Urothelium cell line (cell line): ENCODE data around the gene BICD1.

Experiments used
- DNase-seq: peaks from one replicate; pipeline ENCODE4 v3.0.0; 2011; ENCODE audit warnings: low spot score, mixed read lengths
- FAIRE-seq: peaks from 2 replicates; lab custom pipeline; 2011; peaks lifted over from hg19 to GRCh38; lab: Jason Lieb, UNC

Gene BICD1

DNA sequence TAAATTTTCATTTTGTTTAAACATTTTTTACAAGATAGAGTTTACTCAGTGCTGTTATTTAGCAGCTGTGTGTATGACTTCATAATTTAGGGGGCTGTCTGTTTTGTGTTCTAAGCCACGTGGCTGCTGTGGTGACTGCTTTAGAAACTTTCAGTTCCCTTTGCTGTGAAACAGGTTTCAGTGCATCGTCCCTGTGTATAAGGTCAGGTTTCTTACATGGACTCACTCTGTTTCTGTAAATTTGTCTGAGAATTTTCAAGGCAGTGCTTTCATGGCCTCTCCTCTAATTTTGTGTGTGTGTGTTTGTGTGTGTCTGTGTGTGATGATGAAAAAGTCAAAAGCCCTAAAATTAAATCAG, 32.4 kb downstream of the BICD1 start:
- no peak for FAIRE-seq
- DNase-seq = no peak

DNA sequence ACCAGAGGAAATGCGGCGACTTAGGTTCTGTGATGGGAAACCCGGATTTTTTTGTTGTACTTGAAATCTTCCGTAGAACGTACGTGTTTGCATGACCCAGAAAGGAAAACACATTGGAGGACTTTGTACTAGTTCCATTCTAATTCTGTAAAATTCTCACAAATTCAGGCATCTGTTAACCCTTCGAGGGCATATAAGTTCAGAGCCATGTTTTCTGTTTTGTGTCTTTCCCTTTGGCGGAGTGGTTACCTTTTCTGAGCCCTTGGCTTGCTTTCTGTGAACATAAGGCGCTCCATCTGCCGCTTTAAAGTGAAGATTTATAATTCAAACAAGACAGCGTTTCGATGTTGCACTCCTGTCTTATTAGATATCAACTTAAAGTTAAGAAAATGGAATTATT, 34.2 kb downstream of the BICD1 start:
- FAIRE-seq = no peak
- DNase-seq = no peak

DNA sequence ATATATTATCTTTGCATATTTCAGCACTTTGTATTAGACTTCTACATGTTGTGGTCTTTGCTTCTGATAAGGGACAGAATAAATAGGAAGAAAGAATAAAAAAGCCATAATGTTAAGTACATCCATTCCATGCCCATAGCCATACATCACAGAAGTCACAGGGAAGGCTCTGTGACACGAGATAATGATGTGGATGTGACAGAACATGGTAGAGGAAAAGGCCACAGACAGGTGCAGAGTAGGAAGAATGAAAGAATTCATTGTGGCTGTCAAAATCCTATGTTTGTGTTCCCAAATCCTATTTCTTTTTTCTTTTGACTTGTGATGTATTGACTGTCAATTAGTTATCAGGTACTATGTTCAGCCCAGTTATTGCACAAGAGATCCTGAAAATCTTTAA, 38.4 kb downstream of the BICD1 start:
- DNase-seq = no peak
- FAIRE-seq = no peak

DNA sequence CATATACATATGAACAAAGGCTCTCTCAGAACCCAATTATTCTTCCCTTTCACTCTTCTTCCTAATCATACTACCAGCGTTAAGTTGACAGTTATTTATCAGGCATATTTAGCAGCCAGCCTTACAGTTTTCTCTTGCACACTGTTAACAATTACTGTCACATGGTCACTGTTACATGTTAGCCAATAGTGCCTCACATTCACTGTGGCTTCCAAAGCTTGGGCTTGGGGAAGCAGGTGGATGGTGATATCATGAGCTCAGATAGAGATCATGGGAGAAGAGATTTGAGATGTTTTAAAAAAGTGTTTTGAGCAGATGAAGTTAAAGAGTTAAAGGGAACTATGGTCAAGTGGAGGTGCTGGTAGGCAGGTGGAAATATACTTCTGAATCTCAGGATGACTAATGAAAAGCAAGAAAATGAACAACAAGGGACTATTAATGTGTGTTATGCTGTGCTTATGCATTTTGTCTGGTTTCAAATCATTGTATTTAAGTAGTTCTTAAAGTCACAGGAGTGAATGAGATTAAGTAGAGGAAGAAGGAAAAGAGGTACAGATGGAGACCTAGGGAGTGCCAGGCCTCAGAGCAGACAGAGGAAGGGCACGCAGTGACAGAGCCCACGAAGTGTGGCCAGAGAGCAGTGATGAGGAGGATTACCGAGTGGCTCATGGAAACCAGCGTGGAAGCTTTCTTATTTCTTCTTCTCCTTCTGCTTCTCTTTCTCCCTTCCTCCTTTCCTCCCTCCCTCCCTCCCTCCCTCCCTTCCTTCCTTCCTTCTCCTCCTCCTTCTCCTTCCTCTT, 39.6 kb downstream of the BICD1 start:
- DNase-seq (no peak), FAIRE-seq (no peak)

DNA sequence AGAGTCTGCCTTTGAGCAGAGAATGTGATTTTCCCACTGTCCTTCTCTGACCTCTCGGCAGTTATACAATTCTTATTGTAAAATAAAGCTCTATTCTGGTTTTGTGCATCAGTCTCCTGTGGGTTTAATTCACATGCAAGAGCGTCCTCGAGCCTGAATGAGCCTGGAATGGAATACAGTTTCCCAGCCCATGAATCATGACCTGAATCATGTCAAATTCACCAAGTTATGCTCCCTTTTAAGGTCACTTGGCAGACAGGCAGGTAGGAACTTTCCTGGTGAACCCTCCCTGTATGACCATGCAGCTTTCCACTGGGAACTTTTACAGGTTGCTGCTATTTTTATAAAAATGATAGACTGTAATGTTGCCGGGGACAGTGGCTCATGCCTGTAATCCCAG, 41.7 kb downstream of the BICD1 start:
- no peak for DNase-seq
- no peak for FAIRE-seq

DNA sequence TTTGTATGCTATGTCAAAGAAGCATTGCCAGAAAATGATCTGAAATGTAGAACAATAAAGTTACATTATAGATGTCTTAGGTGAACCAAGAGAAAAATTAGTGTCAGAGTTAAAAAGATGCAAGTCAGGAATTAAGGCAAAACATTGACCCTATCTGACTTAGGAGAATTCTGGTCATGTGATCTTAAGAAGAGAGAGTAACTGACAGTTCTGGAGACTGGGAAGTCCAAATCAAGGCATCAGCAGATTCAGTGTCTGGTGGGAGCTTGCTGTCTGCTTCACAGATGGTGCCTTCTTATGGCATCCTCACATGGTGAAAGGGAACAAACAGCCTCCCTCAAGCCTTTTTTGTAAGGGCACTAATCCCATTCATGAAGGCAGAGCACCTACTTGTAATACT, 42.8 kb downstream of the BICD1 start:
- DNase-seq = no peak
- FAIRE-seq = no peak

DNA sequence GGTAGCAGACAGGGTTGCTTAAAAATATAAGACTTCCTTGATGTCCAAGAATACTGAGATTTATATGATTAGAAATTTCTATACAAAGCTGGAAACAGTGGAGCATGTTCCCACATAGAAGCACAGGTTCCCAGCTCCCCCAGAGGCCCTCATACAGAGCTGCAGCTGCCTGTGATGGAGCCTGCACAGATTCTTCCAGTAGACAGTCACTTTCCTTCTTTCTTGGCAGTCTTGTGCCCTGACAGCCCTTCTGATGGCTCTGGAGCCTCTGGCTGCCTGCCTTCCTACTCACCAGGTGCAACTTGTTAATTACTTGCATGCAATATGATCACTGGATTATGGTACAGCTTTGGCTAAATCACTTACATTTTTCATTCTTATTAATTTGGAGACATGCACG, 44.4 kb downstream of the BICD1 start:
- no peak for DNase-seq
- FAIRE-seq = no peak

DNA sequence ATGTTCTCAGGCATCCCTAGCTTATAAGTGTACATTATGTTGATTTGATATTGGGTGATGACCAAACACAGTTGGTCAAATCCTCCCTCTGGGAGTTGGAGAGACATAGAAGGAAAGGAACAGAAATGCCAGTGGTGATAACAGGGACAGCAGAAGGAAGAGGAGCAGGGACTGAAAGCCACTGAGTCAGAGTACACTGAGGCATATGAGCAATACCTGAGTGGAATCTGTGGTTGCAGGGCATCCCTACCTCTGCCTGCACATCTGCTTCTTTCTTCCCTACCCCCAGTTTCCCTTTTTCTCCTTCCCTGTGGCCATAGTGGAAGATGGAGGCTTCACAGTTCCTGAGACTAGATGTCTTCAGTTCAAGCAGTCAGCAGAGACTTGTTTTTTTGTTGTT, 44.9 kb downstream of the BICD1 start:
- FAIRE-seq = no peak

DNA sequence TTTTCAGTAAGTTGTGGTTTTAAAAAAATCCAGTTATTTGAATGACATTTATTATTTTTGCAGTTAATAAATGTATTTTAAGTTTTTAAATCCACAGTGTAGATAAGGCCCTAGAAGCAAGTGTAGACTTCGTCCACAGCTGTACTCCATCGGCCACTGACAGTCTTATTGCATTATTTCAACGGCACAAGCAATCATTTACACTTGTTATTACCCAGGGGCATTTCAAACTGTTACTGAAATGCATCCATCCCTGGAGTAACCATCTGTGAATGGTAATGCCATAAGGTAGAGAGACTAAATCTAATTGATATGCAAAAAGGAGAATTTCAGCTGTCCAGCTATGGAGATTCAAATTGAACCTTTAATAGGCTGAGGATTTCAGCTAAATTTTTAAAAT, 48.4 kb downstream of the BICD1 start:
- no peak for DNase-seq
- no peak for FAIRE-seq

More for the DNA sequence above, 44.9 kb downstream of the BICD1 start:
- no peak for DNase-seq

DNA sequence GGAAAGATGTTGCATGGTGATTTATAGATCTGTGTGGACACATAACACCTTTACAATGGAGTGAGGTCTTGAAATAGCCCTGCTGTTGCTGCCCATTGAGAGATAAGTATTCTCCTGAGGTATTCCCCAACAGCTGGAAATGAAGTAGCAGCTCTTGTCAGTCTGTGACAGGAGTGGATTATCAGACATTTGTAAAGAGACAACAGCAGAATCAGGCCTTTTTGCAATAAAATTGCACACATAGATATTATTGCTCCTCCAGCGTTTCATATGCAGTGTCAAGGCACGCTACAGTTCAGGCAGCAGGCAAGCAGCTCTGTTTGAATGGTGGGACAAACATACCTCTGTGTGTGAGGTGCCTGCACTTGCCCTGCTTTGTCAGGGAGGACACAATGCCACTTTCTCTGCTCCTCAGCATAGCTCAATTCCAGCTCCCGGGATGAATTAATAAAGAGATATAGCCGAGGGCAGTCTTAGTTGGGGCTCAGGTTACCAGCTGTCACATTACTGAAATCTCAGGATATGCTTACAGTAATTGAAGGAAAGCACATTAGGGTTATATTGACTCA, 49.4 kb downstream of the BICD1 start:
- no peak for FAIRE-seq
- DNase-seq = no peak

DNA sequence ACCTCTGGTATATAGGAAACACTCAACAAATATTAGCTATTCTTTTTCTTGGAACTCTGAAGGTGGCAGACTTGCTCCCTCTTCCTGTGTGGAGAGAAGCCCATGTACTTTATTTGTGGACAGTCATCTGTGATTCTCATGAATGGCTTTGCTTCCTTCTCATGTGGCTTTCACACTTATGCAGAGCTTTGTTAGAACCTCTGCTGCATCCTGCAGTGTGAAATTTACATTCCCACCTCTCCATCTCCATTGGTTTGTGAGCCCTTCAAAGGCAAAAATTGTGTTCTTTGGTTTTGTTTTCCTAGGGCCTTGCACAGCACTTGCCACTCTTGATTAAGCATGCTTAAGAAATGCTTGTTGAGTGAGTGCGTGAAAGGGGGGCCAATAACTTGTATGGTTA, 51.9 kb downstream of the BICD1 start:
- FAIRE-seq (no peak), DNase-seq (no peak)

DNA sequence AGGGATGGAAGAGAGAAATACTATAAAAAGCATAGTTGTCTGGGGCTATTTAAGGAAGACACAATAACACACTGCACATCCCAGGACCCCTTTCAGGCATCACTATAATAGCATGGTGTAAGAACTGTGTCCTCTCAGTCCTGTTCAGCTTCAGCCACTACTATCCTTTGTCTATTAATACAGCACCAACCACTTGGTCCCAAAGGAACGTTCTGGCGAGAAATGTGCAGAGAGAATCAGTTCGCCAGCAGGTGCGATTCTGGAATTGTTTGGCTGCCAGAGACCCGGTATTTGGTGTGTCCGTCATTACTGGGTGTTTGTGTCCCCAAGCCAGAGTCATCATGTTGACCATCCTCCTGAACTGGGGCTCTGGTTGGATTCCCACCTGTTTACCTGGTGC, 52.7 kb downstream of the BICD1 start:
- FAIRE-seq = no peak
- DNase-seq = no peak

DNA sequence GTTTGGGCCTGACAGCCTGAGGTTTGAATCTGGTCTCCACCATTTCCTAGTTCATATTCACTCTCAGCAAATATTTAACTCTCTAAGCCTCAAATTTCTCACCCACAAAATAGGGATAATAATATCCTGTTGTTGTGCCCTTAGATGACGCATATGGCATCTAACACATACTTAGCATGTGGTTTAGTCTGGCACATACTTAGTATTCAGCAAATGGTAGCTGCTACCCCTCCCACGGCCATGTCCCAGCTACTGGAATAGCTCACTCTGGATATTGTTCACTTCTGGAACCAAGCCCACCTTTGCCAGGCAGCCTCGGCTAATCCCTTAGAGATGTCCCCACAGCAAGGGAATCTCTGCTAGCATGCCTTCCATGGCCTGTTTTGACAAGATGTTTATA, 53.3 kb downstream of the BICD1 start:
- DNase-seq (no peak), FAIRE-seq (no peak)

DNA sequence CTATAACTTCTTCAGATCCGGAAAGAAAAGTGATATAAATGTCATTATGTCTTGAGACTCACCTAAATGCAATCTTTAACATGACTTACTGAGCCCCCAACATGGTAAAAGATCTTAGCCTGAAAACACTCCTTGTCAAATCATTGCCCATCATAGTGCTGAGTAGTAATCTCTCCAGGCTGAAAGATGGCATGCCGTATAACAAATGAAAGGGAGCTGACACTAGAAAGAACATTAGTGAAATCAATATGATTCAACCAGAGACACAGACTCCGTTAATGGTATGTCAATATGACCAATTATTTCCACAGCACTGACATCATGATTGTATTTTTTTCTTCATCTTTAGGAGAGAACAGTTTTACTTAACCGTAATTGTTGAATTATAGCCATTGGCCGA, 54.4 kb downstream of the BICD1 start:
- no peak for FAIRE-seq
- no peak for DNase-seq

DNA sequence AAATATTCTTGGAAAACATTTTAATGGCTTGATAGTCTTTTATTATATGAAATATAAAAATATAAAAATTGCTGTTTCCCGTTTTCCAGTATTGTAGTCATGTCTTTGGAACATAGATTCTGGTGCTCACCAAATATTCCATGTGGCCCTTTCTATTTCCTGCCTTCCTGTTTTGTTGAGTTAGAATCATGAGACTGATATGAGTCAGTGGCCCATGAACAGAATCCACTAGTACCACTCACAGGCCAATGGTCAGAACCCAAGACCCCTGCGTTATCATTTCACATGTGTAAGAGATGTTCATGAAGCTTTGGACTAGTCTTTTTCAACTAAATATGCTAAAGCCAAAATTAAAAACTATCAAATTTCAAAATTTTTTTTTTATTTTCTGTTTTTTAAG, 56.9 kb downstream of the BICD1 start:
- DNase-seq (no peak), FAIRE-seq (no peak)

DNA sequence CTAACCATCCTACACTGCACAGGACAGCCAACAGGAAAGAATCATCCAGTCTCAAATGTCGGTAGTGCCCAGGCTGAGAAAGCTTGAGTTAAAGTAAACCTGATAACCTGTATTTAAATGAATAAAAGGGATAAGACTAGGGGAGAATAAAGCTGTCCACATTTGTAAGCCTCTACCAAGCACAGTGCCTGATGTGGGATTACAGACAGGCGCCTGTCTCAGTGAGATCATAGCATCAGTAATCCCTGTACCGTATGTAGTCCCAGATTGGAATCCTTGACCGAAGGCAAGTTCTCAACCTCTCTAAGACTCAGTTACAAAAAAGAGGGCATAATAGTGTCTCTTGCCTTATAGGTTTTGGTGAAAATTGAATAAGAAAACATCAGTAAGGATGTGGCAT, 59.9 kb downstream of the BICD1 start:
- DNase-seq (no peak), FAIRE-seq (no peak)

DNA sequence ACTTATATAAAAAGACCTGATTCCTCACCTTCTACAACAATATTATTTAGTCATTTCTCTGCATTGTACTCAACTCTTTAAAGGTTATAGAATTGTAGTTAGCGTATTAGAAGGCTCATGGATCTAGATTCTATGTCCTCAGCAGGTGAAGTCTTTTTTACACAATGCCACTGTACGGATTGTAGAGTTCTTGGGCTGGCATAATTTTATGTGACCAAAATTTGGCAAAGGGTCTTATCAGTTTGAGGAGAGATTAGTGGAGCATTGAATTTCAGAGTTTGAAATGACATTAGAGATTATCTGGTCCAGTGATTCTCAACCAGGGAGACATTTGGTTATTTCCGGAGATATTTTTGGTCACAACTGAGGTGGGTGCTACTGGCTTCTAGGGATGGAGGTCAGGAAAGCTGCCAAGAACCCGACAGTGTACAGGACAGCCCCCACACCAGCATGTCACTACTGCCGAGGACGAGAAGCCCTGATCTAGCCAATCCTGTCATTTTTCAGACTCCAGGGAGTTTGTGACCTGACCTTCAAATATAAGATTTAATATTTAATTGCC, 63.9 kb downstream of the BICD1 start:
- FAIRE-seq = no peak
- no peak for DNase-seq

DNA sequence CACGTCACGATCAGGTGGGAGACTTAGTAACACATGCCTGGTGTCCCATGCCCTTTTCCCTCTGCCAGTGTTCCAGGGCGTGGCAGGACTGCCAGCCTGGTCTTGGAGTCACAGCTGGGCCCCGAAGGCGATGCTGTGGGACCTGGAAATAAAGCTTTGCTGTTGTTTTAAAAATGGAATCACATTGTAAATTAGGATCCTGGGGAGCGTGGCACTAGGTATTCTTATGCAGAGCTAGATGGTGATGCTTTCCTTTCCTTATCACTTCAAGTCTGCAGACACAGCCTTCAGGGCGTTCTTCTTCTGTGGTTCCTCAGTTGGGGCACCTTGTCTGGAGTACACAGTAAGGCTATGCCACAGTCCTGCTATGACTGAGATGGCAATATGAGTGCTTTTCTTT, 64.6 kb downstream of the BICD1 start:
- FAIRE-seq = no peak
- DNase-seq = no peak

DNA sequence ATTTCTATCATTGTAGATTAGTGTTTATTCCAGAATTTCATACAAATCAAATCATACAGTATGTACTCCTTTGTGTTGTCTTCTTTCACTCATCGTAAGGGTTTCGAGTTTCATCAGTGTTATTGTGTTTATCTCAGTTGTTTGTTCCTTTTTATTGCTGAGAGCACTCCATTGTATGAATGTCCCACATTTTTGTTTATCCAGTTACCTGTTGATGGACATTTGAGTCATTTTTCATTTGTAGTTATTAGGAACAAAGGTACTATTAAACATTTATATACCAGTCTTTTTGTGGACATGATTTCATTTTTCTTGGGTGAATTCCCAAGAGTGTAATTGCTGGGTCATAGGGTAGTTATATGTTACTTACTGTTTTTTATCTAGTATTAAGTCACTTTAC, 70.0 kb downstream of the BICD1 start:
- DNase-seq = no peak
- FAIRE-seq = no peak

DNA sequence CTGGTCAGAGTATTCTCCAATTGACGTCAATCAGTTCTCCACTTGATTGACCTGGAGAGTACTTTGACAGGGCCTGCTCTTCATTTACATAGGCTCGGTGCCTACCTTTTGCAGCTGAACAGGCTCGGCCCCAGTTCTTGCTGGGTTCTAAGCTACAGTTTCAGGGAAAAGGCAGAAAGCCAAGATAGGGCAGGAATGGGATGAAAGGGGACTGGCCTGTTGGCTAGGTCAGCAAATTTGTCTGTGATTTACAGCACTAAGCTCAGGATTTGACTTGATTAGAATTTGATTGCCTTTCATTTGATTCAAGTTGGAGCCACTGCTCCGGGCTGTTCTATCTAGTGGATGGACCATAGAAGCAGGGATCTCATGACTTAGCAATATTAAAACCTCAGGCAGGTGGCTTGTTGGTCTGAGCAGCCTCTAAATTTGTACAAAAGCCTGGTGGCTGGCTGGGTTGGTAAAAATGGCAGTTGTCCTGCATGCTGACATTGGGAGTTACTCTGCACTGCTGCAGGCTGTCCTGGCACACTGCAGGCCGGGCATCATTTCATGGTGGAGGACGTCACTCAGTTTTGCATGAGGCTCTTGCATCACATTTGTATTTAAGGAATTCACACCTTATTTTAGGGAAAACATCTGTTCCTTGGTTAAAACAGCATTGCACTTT, 71.8 kb downstream of the BICD1 start:
- no peak for DNase-seq
- FAIRE-seq = no peak

DNA sequence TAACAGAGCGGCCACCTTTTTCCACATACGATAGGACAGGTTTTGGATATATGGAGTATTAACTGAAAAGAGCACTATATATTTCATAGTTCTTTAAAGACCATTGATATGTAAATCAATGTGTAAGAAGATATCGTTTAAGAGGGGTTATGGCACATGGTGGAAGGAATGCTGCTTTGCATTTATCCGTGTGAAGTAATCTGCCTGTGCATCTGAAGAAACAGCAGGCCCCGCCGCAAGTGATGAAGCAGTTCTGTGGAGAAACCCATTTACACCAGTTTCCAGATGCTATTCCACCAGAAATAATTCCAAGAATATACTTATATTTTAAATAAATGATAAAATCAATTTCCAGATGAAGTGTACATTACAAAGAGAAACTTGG, 72.4 kb downstream of the BICD1 start:
- FAIRE-seq = no peak
- DNase-seq = no peak

DNA sequence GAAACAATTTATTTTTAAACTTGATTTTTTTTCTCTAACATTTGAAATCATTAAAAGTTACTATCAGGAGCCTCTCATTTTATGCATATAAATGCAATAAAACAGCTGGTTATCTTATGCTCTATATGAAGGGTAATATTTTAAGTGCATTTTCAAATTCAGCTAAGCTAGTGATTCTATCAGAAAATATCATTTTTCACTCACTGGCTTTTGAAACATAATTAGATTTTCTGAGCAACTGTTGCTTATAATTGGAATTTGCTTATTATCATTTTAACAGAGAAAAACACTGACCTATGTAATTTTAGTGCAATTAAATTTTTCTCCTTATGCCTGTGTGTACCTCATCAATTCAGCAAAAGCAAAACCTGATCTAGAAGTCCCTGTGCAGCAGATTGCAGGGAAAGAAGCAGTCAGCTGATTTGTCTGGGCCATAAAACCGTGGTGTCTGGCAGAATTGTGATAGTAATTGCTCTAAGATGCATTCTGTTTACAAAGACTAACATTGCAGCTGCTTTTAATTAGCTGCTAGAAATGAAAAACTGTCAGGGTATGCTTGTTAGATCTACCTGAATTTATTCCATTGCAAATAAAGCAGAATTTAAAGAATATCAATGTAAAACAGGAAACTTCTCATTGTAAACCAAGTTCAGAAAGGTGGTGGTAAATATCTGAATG, 75.0 kb downstream of the BICD1 start:
- FAIRE-seq = no peak
- DNase-seq = no peak
